ENCODE results near the gene ENPEP. TPM values are rescaled to one million over a fixed set of nuclear protein-coding genes. Genes with fewer than 3 reads are reported as not detected.
"Not testable (repeated sequence)": the region's sequence is repeated elsewhere in the genome, so short reads cannot be mapped to it uniquely, and the experiment has no call there.

ENPEP gene
- total RNA-seq, 1 experiment from 2014 or later: 0.08 TPM

- no peak for DNase-seq (ENCODE audit: low spot score)
These were observed 8.1 kb downstream of the ENPEP start for GRCh38 chr4:110484029-110484428.

- DNase-seq (ENCODE audit: low spot score): peak; percentile 64
These were observed 8.8 kb downstream of the ENPEP start for GRCh38 chr4:110484767-110485166.

- DNase-seq (ENCODE audit: low spot score): no peak
These were observed 9.5 kb downstream of the ENPEP start for GRCh38 chr4:110485452-110485851.

GRCh38 chr4:110486256-110486655, 10.3 kb downstream of the ENPEP start:
- DNase-seq (ENCODE audit: low spot score): no peak

- not testable (repeated sequence) for DNase-seq (ENCODE audit: low spot score)
These were observed 10.9 kb downstream of the ENPEP start for GRCh38 chr4:110486850-110487249.

DNA sequence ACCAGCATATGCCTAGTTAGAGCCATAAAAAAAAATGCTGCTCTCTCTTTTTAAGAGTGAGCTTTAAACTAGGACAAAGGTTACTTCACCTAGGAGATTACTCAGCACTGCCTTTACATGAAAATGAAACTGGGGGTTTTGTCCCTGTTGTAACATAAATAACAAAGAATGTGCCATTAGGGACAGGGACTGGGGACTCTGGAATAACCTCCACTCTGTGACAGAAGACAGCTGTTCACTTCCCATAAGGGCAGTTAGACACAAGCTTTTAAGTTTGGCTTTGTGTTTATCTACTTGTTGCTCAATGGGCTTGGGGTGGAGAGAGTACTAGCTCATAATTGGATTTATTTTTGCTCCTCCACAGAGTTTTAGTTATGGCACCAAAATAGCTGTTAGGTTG, 11.9 kb downstream of the ENPEP start:
- peak; percentile 69 for DNase-seq (ENCODE audit: low spot score)

DNA sequence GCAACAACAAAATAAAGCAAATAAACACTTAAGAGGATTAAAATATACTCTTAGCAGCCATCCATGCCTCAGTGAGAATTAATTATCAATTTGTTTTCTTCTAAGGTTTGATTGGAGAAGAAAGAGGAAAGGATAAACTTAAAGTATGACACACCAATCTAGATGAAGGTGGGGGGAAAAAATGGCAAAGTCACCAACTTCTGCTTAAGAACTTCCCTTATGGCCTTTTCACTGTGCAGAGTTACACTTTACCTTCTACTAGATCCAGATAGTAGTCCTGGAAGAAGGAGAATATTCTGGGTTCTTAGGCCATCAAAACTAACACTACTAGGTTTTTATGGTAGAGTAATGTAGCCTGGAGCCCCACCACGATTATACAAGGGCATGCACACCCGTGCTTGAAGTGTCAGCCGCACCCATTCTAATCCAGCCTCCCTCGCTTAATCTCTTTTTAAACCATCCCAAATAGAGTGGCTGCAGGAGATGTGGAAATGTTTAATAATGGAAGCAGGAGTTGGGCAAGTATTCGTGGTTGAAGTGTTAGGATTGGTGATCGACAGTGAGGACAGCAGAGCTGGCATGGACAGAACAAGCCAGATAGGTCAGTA, 14.1 kb downstream of the ENPEP start:
- no peak for DNase-seq (ENCODE audit: low spot score)

DNA sequence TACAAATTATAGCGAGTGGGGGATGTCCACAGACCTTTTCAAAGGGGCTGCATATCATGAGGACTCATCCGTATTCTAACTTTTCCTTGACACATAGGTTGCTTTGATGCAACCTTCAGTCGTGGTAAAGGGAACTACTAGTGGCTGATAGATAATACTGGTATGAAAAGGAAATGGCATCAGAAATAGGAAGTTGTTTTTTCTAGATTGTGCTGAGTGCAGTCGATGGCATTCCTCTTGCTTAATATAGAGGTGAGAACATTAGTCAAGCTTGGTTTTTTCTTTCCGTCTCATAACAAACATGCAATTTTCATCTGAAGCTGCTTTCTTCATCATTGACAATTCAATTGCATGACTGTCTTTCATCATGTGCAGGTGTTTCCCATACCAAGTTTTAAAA, 16.6 kb downstream of the ENPEP start:
- DNase-seq (ENCODE audit: low spot score): no peak

GRCh38 chr4:110493520-110493919, 17.6 kb downstream of the ENPEP start:
- DNase-seq (ENCODE audit: low spot score): no peak

DNA sequence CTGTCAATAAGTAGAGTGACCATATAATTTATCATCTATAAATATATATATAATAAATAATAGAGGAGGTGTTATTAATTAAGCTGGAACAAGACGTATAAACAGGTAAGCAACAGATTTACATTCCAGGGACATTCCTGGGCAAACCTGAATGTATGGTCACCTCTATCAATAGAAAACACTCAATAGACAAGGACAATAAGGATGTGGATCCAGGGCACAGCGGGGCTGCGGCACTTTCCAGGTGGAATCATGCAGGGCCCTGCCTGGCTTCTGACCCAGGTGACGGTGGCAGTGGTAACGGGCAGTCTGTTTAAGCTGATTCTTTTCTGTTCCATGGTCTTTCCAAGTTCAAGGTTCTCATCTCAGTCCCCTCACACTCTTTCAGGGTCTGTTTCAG, 22.5 kb downstream of the ENPEP start:
- no peak for DNase-seq (ENCODE audit: low spot score)

- DNase-seq (ENCODE audit: low spot score): no peak
These were observed 23.2 kb downstream of the ENPEP start for GRCh38 chr4:110499126-110499525.

- DNase-seq (ENCODE audit: low spot score): no peak
These were observed 25.9 kb downstream of the ENPEP start for GRCh38 chr4:110501826-110502225.

DNA sequence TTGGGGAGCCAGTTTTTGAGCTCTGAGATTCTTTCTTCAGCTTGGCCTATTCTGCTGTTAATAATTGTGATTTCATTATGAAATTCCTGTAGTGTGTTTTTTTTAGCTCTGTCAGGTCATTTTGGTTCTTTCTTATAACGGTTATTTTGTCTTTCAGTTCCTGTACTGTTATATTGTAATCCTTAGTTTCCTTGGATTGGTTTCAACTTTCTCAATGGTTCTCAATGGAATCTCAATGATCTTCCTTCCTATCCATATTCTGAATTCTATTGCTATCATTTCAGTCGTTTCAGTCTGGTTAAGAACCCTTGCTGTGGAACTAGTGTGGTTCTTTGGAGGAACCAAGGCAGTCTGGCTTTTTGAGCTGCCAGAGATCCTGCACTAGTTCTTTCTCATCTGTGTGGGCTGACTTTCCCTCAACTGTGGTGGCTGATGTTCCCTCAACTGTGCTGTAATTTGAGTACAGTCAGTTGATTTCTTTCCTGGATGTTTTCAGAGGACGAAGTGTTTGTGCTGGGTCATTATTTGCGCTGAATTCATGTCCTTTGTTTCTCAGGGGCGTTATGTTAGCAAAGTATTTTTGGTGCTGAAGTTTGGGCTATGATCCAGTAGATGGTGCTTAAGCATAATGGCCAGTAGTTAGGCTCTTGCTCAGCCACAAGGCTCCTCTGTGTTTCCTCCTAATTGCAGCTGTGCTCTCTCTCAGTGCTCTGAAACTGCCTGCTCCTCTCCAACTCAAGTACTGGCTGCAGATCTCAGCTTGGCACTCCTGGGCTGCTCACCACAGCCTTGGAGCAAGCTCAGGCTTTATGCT, 27.5 kb downstream of the ENPEP start:
- DNase-seq (ENCODE audit: low spot score): peak; percentile 7

GRCh38 chr4:110504084-110504435, 28.1 kb downstream of the ENPEP start:
- no peak for DNase-seq (ENCODE audit: low spot score)

GRCh38 chr4:110505440-110505839, 29.5 kb downstream of the ENPEP start:
- DNase-seq (ENCODE audit: low spot score): no peak

- DNase-seq (ENCODE audit: low spot score): peak; percentile 48
These were observed 33.1 kb downstream of the ENPEP start for GRCh38 chr4:110508827-110509710.

DNA sequence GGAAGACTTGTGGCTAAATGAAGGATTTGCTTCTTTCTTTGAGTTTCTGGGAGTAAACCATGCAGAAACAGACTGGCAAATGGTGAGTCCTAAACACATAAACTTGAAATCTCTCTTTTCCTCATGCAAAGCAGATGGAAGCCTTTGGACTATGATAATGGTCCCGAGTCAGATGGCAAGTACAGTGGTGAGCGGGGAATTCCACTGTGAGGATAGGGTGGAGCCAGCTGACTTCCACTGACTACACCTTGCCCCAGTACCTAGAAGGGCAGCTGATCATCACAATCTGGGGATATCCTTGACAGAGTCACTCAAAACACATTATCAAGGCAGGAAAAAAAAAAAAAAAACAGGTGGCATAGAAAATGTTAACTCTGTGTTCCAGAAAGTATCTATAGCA, 34.3 kb downstream of the ENPEP start:
- DNase-seq (ENCODE audit: low spot score): no peak

GRCh38 chr4:110510955-110511544, 35.1 kb downstream of the ENPEP start:
- peak; percentile 62 for DNase-seq (ENCODE audit: low spot score)

DNA sequence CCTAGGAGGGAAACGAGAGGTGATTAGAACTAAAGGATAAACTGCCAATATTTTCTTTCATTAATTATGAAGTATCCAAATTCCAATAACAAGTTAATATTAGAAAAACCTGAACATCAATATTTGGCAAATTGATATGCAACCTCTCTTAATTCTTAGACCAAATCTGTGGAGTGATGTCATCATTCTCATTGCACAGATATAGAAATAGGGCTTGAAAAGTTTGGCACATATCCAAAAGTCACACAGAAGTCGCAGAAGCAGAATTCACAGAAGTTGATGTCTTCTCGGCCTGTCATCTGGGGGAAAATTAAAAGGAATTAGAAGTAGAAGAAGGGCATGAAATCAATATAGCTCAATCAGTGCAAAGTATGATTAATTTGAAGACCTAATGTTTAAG, 36.9 kb downstream of the ENPEP start:
- DNase-seq (ENCODE audit: low spot score): no peak

DNA sequence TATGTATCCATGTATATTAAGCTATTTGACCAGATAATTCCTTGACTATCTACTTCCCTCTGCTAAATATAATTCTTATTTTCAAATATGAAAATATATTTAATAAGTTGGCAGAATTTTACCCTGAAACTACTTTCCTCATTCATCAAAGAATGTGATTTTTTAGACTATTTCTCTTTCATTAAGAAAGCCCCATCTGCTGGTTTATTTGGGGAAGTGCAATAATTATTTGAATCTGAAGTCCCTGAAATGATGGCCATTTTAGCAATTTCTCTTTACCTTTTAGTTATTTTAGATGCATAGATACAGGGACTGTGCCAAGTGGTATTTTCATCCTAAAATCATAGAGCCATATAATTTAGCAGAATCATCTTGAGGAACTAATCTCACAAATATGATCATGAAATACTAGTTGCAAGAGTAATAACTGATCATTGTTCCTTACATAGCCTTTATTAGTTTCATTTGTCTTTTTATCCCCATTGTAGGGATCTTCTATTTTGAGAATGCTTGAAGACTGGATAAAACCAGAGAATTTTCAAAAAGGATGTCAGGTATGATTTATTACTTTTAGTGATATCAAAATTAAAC, 39.0 kb downstream of the ENPEP start:
- DNase-seq (ENCODE audit: low spot score): peak; percentile 39

GRCh38 chr4:110515676-110516075, 39.7 kb downstream of the ENPEP start:
- DNase-seq (ENCODE audit: low spot score): peak; percentile 18

Data from H4 (cell line).